K562 (cell line): Measurements from ENCODE around the gene FAM89B. TPM values are rescaled to one million over a fixed set of nuclear protein-coding genes. Genes with fewer than 3 reads are reported as not detected.

Experiments used
- ADNP ChIP-seq: fragments of 200-800 bp; sonication (Bioruptor generic); IDR thresholded peaks from 2 replicates; pipeline ENCODE4 v1.6.1; 2016; ENCODE audit warnings: missing genetic modification characterization, missing compliant biosample characterization
- ATF6 ChIP-seq: sonication (generic); formaldehyde crosslinking; IDR thresholded peaks from 2 replicates; pipeline ENCODE4 v1.4.0; 2020; ENCODE audit warnings: mild to moderate bottlenecking, missing genetic modification reagents
- EP300 ChIP-seq: IDR thresholded peaks from 2 replicates; pipeline ENCODE4 v1.6.1; 2012; ENCODE audit warnings: low read length, improper control_type of control experiment
- FIP1L1 ChIP-seq: fragments of 200-400 bp; formaldehyde crosslinking; IDR thresholded peaks from 2 replicates; pipeline ENCODE4 v1.6.1; 2018; ENCODE audit warnings: mild to moderate bottlenecking, low read depth, low read length; ENCODE audit not compliant: poor library complexity, severe bottlenecking
- MBD2 ChIP-seq: sonication (generic); IDR thresholded peaks from 2 replicates; pipeline ENCODE4 v1.6.1; 2016; ENCODE audit warnings: low read depth, borderline replicate concordance
- MYBL2 ChIP-seq, 2 experiments: fragments of 450-650 bp in 1 of 2; sonication (generic) in 1 of 2; formaldehyde crosslinking in 1 of 2; IDR thresholded peaks; 2 replicates each; pipeline versions ENCODE4 v1.6.1 to v1.8.1; 2017 to 2022; ENCODE audit warnings: borderline replicate concordance in 1 of 2, inconsistent platforms in 1 of 2, low read depth in 1 of 2, mild to moderate bottlenecking in 1 of 2, missing genetic modification reagents in 1 of 2, moderate library complexity in 1 of 2
- NFIC ChIP-seq: fragments of 450-650 bp; IDR thresholded peaks from 2 replicates; pipeline ENCODE4 v1.6.1; 2017; ENCODE audit warnings: mild to moderate bottlenecking, inconsistent platforms
- NFXL1 ChIP-seq: fragments of 450-650 bp; formaldehyde crosslinking; IDR thresholded peaks from 2 replicates; pipeline ENCODE4 v1.4.0; 2021; ENCODE audit warnings: mild to moderate bottlenecking
- PHB ChIP-seq: fragments of 250-450 bp; sonication (Bioruptor Pico); IDR thresholded peaks from 2 replicates; pipeline ENCODE4 v1.5.0; 2021
- RNF2 ChIP-seq: sonication (generic); IDR thresholded peaks from 2 replicates; pipeline ENCODE4 v1.6.1; 2016
- ZNF316 ChIP-seq: fragments of 450-650 bp; IDR thresholded peaks from 2 replicates; pipeline ENCODE4 v1.6.1; 2016
- ZNF507 ChIP-seq: conservative IDR thresholded peaks from 2 replicates; pipeline ENCODE4 v1.6.1; 2017; ENCODE audit warnings: missing genetic modification characterization, missing compliant biosample characterization
- ZNF740 ChIP-seq, 3 experiments: fragments of 200-800 bp in 1 of 3; sonication (Bioruptor generic) in 1 of 3; sonication (generic) in 1 of 3; formaldehyde crosslinking in 1 of 3; IDR thresholded peaks; 2 replicates each; pipeline versions ENCODE4 v1.6.1 to v1.8.0; 2016 to 2022; ENCODE audit warnings: mild to moderate bottlenecking in 2 of 3, missing compliant biosample characterization in 2 of 3, missing genetic modification characterization in 2 of 3, missing genetic modification reagents in 1 of 3
- polyA plus RNA-seq, 8 experiments: library from polyadenylated mRNA; depleted of rRNA in 4 of 8; stranded (reverse) in 5 of 8; unstranded in 3 of 8; fragments of >200 nt; fragmentation: Nextera tagmentation in 2 of 8; fragmentation: Illumina TruSeq in 1 of 8; extraction: Ambion mirVana in 2 of 8; extraction: Trizol in 1 of 8; gene quantifications; 2 replicates each; pipeline versions ENCODE4 v1.2.1 to v1.2.3, GENCODE V29; 2011 to 2014; ENCODE audit warnings: inconsistent platforms in 1 of 8, missing spikeins in 1 of 8
- total RNA-seq, 7 experiments: library from RNA; depleted of rRNA in 6 of 7; stranded (reverse); fragments of >200 nt in 6 of 7; fragmentation: Illumina TruSeq in 2 of 7; extraction: Trizol in 2 of 7; gene quantifications; 2 replicates each; pipeline versions ENCODE4 v1.2.1 to v1.2.3, GENCODE V29; 2011 to 2021; ENCODE audit warnings: low replicate concordance in 1 of 7
- TF ChIP-seq, protein P1 (sequence below): fragments of 150-350 bp; conservative IDR thresholded peaks from 2 replicates; pipeline ENCODE4 v1.6.1; 2014; ENCODE audit warnings: low read length
- TF ChIP-seq, protein P2 (sequence below): fragments of 250-450 bp; sonication (Bioruptor Pico); IDR thresholded peaks from 2 replicates; pipeline ENCODE4 v1.8.0; 2021; ENCODE audit warnings: mild to moderate bottlenecking, moderate library complexity
- TF ChIP-seq, protein P3 (sequence below): sonication (generic); formaldehyde crosslinking; IDR thresholded peaks from 2 replicates; pipeline ENCODE4 v1.8.1; 2022; ENCODE audit warnings: missing genetic modification reagents
- TF ChIP-seq, protein P4 (sequence below): sonication (generic); formaldehyde crosslinking; IDR thresholded peaks from 2 replicates; pipeline ENCODE4 v1.8.0; 2022; ENCODE audit warnings: mild to moderate bottlenecking, missing genetic modification reagents

The FAM89B gene
- total and polyA plus RNA-seq, 9 of the 15 experiments (the other 6 are each of a cell fraction or from before 2014, with no cell fraction given) = 0.32 to 27.6 (median 11.9) TPM

DNA sequence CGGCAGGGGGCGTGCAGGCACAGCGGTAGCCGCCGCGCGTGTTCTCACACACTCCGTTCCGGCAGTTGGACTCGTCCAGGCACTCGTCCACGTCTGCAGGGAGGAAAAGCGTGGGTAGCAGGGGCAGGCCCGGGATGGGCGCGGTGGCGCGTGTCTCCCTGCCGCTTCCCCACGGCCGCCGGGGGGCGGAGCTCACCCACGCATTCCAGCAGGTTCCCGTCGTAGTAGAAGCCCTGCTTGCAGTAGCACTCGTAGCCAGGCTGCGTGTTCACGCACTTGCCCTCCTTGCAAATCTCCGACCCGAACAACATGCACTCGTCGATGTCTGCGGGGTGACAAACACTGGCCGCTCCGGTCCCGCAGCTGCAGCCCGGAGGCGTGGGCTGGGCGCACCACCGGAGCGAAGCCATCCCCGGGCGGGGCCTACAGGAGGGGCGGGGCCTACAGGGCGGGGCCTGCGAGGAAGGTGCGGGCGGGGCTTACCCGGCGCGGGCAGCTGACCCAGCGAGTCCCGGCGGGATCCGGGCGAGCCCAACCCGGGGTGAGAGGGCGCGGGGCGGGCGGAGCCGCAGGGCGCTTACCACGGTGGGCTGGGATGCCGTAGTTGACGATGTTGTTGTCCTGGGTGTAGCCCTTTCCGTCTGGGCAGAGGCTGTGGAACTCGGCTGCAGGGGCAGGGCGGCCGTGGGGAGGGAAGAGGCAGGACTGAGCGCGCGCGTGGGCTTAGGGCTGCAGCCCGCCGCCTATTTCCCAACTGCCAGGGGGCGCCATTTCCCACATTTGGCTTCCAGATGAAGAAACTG is 31.8 kb upstream of the FAM89B start (continued):
- TF ChIP-seq ATF6 (no peak), EP300 (no peak), NFXL1 (no peak), ZNF740 (CRISPR knock-in tag; IDR thresholded peaks at IDR 0.05) (no peak), ZNF740 (tag; IDR thresholded peaks at IDR 0.05) (no peak), ADNP (tag) (no peak), ZNF316 (peak; percentile 88), PHB (no peak), FIP1L1 (peak; percentile 84), ZNF507 (no peak), MYBL2 (IDR thresholded peaks at IDR 0.05; ENCODE audit: low read depth) (no peak), MYBL2 (CRISPR knock-in tag; IDR thresholded peaks at IDR 0.05; ENCODE audit: borderline replicate concordance) (no peak), MBD2 (no peak; the same call in 1 of the 2 replicates), RNF2 (no peak), NFIC (peak; percentile 47)
- TF ChIP-seq, protein P1, sequence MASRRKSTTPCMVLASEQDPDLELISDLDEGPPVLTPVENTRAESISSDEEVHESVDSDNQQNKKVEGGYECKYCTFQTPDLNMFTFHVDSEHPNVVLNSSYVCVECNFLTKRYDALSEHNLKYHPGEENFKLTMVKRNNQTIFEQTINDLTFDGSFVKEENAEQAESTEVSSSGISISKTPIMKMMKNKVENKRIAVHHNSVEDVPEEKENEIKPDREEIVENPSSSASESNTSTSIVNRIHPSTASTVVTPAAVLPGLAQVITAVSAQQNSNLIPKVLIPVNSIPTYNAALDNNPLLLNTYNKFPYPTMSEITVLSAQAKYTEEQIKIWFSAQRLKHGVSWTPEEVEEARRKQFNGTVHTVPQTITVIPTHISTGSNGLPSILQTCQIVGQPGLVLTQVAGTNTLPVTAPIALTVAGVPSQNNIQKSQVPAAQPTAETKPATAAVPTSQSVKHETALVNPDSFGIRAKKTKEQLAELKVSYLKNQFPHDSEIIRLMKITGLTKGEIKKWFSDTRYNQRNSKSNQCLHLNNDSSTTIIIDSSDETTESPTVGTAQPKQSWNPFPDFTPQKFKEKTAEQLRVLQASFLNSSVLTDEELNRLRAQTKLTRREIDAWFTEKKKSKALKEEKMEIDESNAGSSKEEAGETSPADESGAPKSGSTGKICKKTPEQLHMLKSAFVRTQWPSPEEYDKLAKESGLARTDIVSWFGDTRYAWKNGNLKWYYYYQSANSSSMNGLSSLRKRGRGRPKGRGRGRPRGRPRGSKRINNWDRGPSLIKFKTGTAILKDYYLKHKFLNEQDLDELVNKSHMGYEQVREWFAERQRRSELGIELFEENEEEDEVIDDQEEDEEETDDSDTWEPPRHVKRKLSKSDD = no peak
- TF ChIP-seq, protein P2, sequence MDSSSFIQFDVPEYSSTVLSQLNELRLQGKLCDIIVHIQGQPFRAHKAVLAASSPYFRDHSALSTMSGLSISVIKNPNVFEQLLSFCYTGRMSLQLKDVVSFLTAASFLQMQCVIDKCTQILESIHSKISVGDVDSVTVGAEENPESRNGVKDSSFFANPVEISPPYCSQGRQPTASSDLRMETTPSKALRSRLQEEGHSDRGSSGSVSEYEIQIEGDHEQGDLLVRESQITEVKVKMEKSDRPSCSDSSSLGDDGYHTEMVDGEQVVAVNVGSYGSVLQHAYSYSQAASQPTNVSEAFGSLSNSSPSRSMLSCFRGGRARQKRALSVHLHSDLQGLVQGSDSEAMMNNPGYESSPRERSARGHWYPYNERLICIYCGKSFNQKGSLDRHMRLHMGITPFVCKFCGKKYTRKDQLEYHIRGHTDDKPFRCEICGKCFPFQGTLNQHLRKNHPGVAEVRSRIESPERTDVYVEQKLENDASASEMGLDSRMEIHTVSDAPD (CRISPR knock-in tag) = no peak
- TF ChIP-seq, protein P3, sequence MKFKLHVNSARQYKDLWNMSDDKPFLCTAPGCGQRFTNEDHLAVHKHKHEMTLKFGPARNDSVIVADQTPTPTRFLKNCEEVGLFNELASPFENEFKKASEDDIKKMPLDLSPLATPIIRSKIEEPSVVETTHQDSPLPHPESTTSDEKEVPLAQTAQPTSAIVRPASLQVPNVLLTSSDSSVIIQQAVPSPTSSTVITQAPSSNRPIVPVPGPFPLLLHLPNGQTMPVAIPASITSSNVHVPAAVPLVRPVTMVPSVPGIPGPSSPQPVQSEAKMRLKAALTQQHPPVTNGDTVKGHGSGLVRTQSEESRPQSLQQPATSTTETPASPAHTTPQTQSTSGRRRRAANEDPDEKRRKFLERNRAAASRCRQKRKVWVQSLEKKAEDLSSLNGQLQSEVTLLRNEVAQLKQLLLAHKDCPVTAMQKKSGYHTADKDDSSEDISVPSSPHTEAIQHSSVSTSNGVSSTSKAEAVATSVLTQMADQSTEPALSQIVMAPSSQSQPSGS = no peak; the same call in 1 of the 2 replicates
- TF ChIP-seq, protein P4, sequence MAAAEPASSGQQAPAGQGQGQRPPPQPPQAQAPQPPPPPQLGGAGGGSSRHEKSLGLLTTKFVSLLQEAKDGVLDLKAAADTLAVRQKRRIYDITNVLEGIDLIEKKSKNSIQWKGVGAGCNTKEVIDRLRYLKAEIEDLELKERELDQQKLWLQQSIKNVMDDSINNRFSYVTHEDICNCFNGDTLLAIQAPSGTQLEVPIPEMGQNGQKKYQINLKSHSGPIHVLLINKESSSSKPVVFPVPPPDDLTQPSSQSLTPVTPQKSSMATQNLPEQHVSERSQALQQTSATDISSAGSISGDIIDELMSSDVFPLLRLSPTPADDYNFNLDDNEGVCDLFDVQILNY (CRISPR knock-in tag) = 0 out of 2 replicates have a peak, but pooled peaks have one; percentile 63
